HepG2 (cell line): ENCODE data around the gene TOMM20. TPM values are rescaled to one million over a fixed set of nuclear protein-coding genes. Genes with fewer than 3 reads are reported as not detected.

Source experiments
- RBFOX2 ChIP-seq: fragments of 200-400 bp; formaldehyde crosslinking; IDR thresholded peaks from 2 replicates; pipeline ENCODE4 v1.6.1; 2017; ENCODE audit warnings: low read depth, mild to moderate bottlenecking, low read length
- ZMYM4 ChIP-seq: sonication (generic); formaldehyde crosslinking; IDR thresholded peaks from 2 replicates; pipeline ENCODE4 v1.8.1; 2023; ENCODE audit warnings: mild to moderate bottlenecking, missing genetic modification reagents
- ZNF33A ChIP-seq: sonication (generic); formaldehyde crosslinking; IDR thresholded peaks from 2 replicates; pipeline ENCODE4 v1.5.1; 2020; ENCODE audit warnings: missing genetic modification reagents, mild to moderate bottlenecking, moderate library complexity, borderline replicate concordance
- ZNF432 ChIP-seq: sonication (generic); formaldehyde crosslinking; IDR thresholded peaks from 2 replicates; pipeline ENCODE4 v1.5.0; 2020; ENCODE audit warnings: missing genetic modification reagents, mild to moderate bottlenecking, borderline replicate concordance
- polyA plus RNA-seq, 8 experiments: library from polyadenylated mRNA; depleted of rRNA in 3 of 8; stranded (reverse) in 7 of 8; unstranded in 1 of 8; fragments of >200 nt; fragmentation: Illumina TruSeq in 4 of 8; extraction: Trizol in 4 of 8; gene quantifications; 2 replicates each; pipeline versions ENCODE4 v1.2.1 to v1.2.3, GENCODE V29; 2011 to 2016; ENCODE audit warnings: low read depth in 4 of 8, missing spikeins in 1 of 8, mixed read lengths in 1 of 8; ENCODE audit not compliant: insufficient read depth in 1 of 8
- total RNA-seq, 5 experiments: library from RNA; depleted of rRNA; stranded (reverse); fragments of >200 nt; fragmentation: Illumina TruSeq; extraction: Trizol; gene quantifications; 2 replicates each; pipeline ENCODE4 v1.2.3, GENCODE V29; 2016; ENCODE audit warnings: low read depth in 1 of 5
- TF ChIP-seq, protein P1 (sequence below), 2 experiments: sonication (generic) in 1 of 2; formaldehyde crosslinking in 1 of 2; IDR thresholded peaks; 2 replicates each; pipeline versions ENCODE4 v1.6.1 to v1.9.0; 2014 to 2022; ENCODE audit warnings: antibody characterized with exemption in 1 of 2, borderline replicate concordance in 1 of 2, inconsistent platforms in 1 of 2, low read depth in 1 of 2, missing genetic modification reagents in 1 of 2
- TF ChIP-seq, protein P2 (sequence below): sonication (generic); formaldehyde crosslinking; IDR thresholded peaks from 2 replicates; pipeline ENCODE4 v1.5.1; 2020; ENCODE audit warnings: missing genetic modification reagents, mild to moderate bottlenecking, borderline replicate concordance
- TF ChIP-seq, protein P3 (sequence below): sonication (generic); formaldehyde crosslinking; IDR thresholded peaks from 2 replicates; pipeline ENCODE4 v1.4.0; 2020; ENCODE audit warnings: missing genetic modification reagents, borderline replicate concordance

Gene TOMM20
- total and polyA plus RNA-seq, 2 of the 13 experiments (the other 11 are each of a cell fraction or from before 2014, with no cell fraction given), result 153 to 376 TPM

DNA sequence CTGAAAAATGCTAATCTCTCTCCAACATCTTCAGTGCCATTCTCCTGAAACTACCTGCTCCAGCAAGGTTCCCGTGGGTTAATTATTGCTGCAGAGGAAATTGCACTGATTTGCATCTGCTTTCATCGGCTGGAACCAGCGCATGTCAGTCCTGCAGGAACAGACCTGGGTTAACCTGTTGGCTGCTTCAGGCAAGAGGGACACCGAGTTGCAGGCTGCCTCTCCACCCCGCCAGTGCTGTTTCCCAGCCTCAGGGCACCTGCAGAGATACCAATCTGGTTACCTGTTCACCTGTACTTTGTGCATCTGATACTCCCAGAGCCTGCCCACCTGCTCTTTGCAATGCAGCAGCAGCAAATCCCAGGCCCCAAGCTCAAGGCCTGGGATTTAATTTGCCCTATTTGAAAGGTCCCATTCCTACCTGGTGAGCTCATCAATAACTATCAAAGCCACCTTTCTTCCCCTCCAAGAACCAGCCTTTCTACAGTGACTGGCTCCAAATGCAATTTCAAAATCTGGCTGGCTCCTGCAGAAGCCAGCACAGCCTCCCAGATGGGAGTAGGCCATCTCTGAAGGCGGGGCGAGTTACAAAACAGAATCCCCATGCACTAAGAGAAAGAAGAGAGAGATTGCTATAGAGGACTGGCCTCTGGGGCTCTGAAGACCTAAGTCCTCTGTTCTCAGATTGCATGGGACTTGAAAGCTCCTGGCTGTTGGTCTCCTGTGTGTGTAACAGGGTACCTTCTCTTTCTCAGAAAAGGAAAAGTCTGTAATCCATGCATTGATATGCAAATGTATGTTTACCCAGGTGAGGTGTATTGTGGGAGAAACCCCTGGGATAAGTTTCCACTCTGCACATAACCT, 67.8 kb downstream of the TOMM20 start (continued):
- TF ChIP-seq, protein P1, sequence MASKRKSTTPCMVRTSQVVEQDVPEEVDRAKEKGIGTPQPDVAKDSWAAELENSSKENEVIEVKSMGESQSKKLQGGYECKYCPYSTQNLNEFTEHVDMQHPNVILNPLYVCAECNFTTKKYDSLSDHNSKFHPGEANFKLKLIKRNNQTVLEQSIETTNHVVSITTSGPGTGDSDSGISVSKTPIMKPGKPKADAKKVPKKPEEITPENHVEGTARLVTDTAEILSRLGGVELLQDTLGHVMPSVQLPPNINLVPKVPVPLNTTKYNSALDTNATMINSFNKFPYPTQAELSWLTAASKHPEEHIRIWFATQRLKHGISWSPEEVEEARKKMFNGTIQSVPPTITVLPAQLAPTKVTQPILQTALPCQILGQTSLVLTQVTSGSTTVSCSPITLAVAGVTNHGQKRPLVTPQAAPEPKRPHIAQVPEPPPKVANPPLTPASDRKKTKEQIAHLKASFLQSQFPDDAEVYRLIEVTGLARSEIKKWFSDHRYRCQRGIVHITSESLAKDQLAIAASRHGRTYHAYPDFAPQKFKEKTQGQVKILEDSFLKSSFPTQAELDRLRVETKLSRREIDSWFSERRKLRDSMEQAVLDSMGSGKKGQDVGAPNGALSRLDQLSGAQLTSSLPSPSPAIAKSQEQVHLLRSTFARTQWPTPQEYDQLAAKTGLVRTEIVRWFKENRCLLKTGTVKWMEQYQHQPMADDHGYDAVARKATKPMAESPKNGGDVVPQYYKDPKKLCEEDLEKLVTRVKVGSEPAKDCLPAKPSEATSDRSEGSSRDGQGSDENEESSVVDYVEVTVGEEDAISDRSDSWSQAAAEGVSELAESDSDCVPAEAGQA (IDR thresholded peaks at IDR 0.05; ENCODE audit: low read depth), result no peak
- TF ChIP-seq, protein P1 (CRISPR knock-in tag; IDR thresholded peaks at IDR 0.05; ENCODE audit: borderline replicate concordance), result no peak
- TF ChIP-seq, protein P2, sequence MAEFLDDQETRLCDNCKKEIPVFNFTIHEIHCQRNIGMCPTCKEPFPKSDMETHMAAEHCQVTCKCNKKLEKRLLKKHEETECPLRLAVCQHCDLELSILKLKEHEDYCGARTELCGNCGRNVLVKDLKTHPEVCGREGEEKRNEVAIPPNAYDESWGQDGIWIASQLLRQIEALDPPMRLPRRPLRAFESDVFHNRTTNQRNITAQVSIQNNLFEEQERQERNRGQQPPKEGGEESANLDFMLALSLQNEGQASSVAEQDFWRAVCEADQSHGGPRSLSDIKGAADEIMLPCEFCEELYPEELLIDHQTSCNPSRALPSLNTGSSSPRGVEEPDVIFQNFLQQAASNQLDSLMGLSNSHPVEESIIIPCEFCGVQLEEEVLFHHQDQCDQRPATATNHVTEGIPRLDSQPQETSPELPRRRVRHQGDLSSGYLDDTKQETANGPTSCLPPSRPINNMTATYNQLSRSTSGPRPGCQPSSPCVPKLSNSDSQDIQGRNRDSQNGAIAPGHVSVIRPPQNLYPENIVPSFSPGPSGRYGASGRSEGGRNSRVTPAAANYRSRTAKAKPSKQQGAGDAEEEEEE, result no peak
- TF ChIP-seq ZMYM4 (peak; percentile 47), ZNF432 (CRISPR knock-in tag) (no peak), RBFOX2 (no peak), ZNF33A (no peak)
- TF ChIP-seq, protein P3, sequence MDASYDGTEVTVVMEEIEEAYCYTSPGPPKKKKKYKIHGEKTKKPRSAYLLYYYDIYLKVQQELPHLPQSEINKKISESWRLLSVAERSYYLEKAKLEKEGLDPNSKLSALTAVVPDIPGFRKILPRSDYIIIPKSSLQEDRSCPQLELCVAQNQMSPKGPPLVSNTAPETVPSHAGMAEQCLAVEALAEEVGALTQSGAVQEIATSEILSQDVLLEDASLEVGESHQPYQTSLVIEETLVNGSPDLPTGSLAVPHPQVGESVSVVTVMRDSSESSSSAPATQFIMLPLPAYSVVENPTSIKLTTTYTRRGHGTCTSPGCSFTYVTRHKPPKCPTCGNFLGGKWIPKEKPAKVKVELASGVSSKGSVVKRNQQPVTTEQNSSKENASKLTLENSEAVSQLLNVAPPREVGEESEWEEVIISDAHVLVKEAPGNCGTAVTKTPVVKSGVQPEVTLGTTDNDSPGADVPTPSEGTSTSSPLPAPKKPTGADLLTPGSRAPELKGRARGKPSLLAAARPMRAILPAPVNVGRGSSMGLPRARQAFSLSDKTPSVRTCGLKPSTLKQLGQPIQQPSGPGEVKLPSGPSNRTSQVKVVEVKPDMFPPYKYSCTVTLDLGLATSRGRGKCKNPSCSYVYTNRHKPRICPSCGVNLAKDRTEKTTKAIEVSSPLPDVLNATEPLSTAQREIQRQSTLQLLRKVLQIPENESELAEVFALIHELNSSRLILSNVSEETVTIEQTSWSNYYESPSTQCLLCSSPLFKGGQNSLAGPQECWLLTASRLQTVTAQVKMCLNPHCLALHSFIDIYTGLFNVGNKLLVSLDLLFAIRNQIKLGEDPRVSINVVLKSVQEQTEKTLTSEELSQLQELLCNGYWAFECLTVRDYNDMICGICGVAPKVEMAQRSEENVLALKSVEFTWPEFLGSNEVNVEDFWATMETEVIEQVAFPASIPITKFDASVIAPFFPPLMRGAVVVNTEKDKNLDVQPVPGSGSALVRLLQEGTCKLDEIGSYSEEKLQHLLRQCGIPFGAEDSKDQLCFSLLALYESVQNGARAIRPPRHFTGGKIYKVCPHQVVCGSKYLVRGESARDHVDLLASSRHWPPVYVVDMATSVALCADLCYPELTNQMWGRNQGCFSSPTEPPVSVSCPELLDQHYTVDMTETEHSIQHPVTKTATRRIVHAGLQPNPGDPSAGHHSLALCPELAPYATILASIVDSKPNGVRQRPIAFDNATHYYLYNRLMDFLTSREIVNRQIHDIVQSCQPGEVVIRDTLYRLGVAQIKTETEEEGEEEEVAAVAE, result no peak
